ENCODE results near the gene FFAR1. TPM values are rescaled to one million over a fixed set of nuclear protein-coding genes. Genes with fewer than 3 reads are reported as not detected.

FFAR1 gene
- total and polyA plus RNA-seq, 4 donors = 0.06 to 0.83 (median 0.70) TPM; not detected in 1

- Histone ChIP-seq H3K4me1 (ENCODE audit: control insufficient read depth, insufficient read depth, low read length) (no peaks in the 10 kb centered on the region), H3K4me3 (ENCODE audit: low read depth, low read length) (no peak overlapping the region), H3K36me3 (ENCODE audit: control insufficient read depth, insufficient read depth, low read length) (no peaks in the 10 kb centered on the region), H3K27me3 (ENCODE audit: control insufficient read depth, insufficient read depth, low read length) (no peaks in the 10 kb centered on the region), H3K9me3 (ENCODE audit: control insufficient read depth, insufficient read depth, low read length) (no peaks in the 10 kb centered on the region), H3K27ac (ENCODE audit: low read depth, low read length) (no peak overlapping the region)
- peak in 1 of 6 donors; percentile 0 for DNase-seq (ENCODE audit: low read depth in 4 of 6, low spot score in 6 of 6)
- 67% methylated on average over 16 of the region's 18 CpGs for WGBS (ENCODE audit: insufficient coverage)
Measured at GRCh38 chr19:35348911-35349611, 1.4 kb downstream of the FFAR1 start.

DNA sequence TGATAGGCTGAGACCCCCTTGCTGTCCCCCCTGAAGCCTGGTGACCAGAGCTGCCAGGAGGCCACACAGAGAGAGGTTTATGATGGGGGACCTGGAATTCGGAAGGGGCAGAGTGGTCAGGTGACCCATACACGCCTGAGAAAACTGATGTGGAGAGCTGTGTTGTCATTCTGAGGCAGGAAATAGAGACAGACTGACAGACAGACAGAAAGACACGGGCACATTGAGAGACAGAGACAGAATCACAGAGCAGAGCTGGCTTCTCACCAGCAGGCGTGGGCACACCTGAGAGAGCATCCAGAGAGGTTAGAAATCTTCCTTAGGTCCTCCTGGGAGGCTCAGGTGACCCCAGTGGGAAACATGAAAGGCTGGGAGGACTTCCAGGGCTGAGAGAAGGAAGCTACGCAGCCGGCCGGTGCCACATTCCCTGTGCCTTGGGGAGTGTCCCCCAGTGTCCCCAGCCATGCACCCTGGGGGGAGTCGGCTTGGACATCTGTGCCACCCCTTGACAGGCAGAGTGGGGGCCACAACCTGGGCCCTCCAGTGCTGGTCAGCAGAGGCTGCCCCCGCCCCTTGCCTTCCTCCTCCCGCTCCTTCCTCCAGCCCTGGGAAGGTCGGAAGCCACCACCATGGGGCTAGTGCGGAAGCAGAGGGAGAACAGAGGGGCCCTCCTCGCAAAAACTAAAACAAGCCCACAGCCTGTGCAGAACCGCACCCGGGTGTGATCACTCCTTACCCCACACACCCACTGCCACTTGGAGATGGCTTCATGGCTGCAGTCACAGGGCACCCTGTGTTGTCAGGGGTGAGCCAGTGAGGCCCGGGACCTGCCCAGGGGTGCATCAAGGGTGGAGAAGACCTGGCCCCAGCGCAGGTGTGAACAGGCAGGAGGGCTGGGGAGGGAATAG lies 2.2 kb downstream of the FFAR1 start:
- H3K36me3 ChIP-seq (ENCODE audit: control insufficient read depth, insufficient read depth, low read length) = no peaks in the 10 kb centered on the region
- no peaks in the 10 kb centered on the region for H3K4me1 ChIP-seq (ENCODE audit: control insufficient read depth, insufficient read depth, low read length)
- H3K4me3 ChIP-seq (ENCODE audit: low read depth, low read length) = no peak overlapping the region
- H3K27ac ChIP-seq (ENCODE audit: low read depth, low read length) = no peak overlapping the region
- peak in 1 of 6 donors; percentile 0 for DNase-seq (ENCODE audit: low read depth in 4 of 6, low spot score in 6 of 6)
- no peaks in the 10 kb centered on the region for H3K27me3 ChIP-seq (ENCODE audit: control insufficient read depth, insufficient read depth, low read length)
- 79% methylated on average over 13 of the region's 17 CpGs for WGBS (ENCODE audit: insufficient coverage)
- no peaks in the 10 kb centered on the region for H3K9me3 ChIP-seq (ENCODE audit: control insufficient read depth, insufficient read depth, low read length)

DNA sequence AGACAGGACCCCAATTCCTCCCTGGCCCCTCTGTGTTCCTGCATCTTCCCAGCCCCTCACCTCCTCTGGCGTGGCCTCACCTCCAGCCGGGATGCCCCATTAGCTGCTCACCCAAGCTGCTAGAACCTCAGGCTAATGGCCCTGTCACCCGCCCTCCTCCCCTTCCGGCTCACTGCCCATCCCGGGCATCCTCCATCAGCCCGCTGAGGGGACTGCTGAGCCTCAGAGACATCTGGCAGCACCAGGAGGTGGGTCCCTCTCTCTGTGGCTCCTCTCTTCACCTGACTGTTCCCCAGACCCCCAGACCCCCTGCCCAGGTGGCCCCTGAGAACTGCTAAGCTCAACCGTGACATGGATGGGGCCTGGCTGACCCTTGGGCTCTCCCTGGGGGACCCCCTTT lies 2.9 kb downstream of the FFAR1 start:
- no peaks in the 10 kb centered on the region for H3K4me1 ChIP-seq (ENCODE audit: control insufficient read depth, insufficient read depth, low read length)
- H3K9me3 ChIP-seq (ENCODE audit: control insufficient read depth, insufficient read depth, low read length) = no peaks in the 10 kb centered on the region
- peak in 1 of 6 donors; percentile 0 for DNase-seq (ENCODE audit: low read depth in 4 of 6, low spot score in 6 of 6)
- H3K27me3 ChIP-seq (ENCODE audit: control insufficient read depth, insufficient read depth, low read length) = no peaks in the 10 kb centered on the region
- H3K36me3 ChIP-seq (ENCODE audit: control insufficient read depth, insufficient read depth, low read length) = no peaks in the 10 kb centered on the region
- H3K27ac ChIP-seq (ENCODE audit: low read depth, low read length) = no peak overlapping the region
- WGBS (ENCODE audit: insufficient coverage) = 65% methylated on average over 6 of the region's 7 CpGs
- no peak overlapping the region for H3K4me3 ChIP-seq (ENCODE audit: low read depth, low read length)

DNA sequence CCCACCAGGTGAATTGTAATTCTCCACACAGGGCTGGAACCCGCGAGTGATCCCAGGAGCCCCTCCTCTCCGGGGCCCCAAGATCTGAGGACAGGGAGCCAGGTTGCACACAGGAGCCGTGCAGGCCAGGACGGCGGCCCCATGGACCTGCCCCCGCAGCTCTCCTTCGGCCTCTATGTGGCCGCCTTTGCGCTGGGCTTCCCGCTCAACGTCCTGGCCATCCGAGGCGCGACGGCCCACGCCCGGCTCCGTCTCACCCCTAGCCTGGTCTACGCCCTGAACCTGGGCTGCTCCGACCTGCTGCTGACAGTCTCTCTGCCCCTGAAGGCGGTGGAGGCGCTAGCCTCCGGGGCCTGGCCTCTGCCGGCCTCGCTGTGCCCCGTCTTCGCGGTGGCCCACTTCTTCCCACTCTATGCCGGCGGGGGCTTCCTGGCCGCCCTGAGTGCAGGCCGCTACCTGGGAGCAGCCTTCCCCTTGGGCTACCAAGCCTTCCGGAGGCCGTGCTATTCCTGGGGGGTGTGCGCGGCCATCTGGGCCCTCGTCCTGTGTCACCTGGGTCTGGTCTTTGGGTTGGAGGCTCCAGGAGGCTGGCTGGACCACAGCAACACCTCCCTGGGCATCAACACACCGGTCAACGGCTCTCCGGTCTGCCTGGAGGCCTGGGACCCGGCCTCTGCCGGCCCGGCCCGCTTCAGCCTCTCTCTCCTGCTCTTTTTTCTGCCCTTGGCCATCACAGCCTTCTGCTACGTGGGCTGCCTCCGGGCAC lies 3.9 kb downstream of the FFAR1 start:
- Histone ChIP-seq H3K27ac (ENCODE audit: low read depth, low read length) (no peak overlapping the region), H3K27me3 (ENCODE audit: control insufficient read depth, insufficient read depth, low read length) (no peaks in the 10 kb centered on the region), H3K4me1 (ENCODE audit: control insufficient read depth, insufficient read depth, low read length) (no peaks in the 10 kb centered on the region), H3K4me3 (ENCODE audit: low read depth, low read length) (no peak overlapping the region), H3K36me3 (ENCODE audit: control insufficient read depth, insufficient read depth, low read length) (no peaks in the 10 kb centered on the region), H3K9me3 (ENCODE audit: control insufficient read depth, insufficient read depth, low read length) (no peaks in the 10 kb centered on the region)
- no peak for DNase-seq (ENCODE audit: low read depth in 4 of 6, low spot score in 6 of 6)
- 91% methylated on average over 46 of the region's 47 CpGs for WGBS (ENCODE audit: insufficient coverage)

GRCh38 chr19:35352177-35352447 lies 4.4 kb downstream of the FFAR1 start:
- Histone ChIP-seq H3K4me3 (ENCODE audit: low read depth, low read length) (no peak overlapping the region), H3K4me1 (ENCODE audit: control insufficient read depth, insufficient read depth, low read length) (no peaks in the 10 kb centered on the region), H3K27ac (ENCODE audit: low read depth, low read length) (no peak overlapping the region), H3K36me3 (ENCODE audit: control insufficient read depth, insufficient read depth, low read length) (no peaks in the 10 kb centered on the region), H3K27me3 (ENCODE audit: control insufficient read depth, insufficient read depth, low read length) (no peaks in the 10 kb centered on the region), H3K9me3 (ENCODE audit: control insufficient read depth, insufficient read depth, low read length) (no peaks in the 10 kb centered on the region)
- 84% methylated on average over 18 of the region's 18 CpGs for WGBS (ENCODE audit: insufficient coverage)
- DNase-seq (ENCODE audit: low read depth in 4 of 6, low spot score in 6 of 6) = peak in 1 of 6 donors; percentile 0

DNA sequence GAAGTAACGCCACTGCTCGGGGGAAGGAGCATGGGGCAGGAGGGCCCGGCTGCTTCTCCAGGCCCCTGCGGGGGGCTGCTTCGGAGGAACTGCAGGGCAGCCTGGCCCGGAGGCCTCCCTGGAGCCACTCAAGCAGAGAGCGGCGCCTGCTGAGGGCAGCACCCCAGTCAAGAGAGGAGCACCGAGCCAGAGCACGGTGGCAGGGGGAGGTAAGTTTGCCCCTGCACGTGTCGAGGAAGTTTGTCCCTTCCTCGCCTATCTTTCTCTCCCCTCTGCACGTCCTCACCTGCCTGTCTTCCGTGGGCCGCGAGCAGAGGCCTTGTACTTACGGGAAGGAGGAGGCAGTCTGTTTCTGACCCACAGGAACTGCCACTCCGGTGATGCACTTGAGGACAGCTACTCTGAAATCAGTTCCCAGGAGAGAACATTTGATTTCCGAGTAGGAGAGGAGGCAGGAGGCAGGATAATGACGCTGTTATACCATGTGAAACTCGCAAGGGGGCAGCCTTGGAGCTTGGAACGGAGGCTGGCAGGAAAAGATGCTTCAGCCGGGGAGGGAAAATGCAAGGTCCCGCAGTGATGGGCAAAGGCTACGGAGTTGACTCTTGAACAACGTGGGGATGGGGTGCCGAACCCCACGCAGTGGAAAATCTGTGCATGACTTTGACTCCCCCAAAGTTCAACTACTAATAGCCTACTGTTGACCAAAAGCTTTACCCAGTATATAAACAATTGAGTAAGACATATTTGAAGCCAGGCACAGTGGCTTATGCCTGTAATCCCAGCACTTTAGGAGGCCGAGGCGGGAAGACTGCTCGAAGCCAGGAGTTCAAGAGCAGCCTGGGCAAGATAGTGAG lies 5.0 kb downstream of the FFAR1 start:
- H3K4me1 ChIP-seq (ENCODE audit: control insufficient read depth, insufficient read depth, low read length) = no peaks in the 10 kb centered on the region
- DNase-seq (ENCODE audit: low read depth in 4 of 6, low spot score in 6 of 6) = peak; percentile 38 to 94 (median 60)
- WGBS (ENCODE audit: insufficient coverage) = 23% methylated on average over 18 of the region's 32 CpGs
- no peak overlapping the region for H3K27ac ChIP-seq (ENCODE audit: low read depth, low read length)
- no peaks in the 10 kb centered on the region for H3K27me3 ChIP-seq (ENCODE audit: control insufficient read depth, insufficient read depth, low read length)
- H3K36me3 ChIP-seq (ENCODE audit: control insufficient read depth, insufficient read depth, low read length) = no peaks in the 10 kb centered on the region
- no peaks in the 10 kb centered on the region for H3K9me3 ChIP-seq (ENCODE audit: control insufficient read depth, insufficient read depth, low read length)
- no peak overlapping the region for H3K4me3 ChIP-seq (ENCODE audit: low read depth, low read length)

DNA sequence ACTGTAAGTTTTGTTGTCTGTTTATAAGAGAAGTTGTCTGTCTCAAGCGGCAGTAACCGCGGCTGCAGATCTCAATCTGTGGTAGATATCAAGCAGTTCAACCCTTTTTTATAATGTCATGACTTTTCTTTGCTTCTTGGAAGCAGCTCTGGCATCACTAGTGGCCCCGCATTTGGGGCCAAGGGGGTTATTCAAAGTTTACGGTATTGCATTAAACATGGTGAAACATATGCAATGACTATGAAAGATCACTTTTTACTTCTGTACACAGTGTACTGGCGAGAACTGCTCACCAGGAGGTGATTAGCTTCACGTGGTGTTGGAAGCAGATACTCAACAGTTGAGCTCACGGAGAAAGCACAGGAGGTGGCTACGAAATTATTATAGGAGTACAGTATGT lies 5.9 kb downstream of the FFAR1 start:
- 51% methylated on average over 4 of the region's 9 CpGs for WGBS (ENCODE audit: insufficient coverage)
- H3K4me1 ChIP-seq (ENCODE audit: control insufficient read depth, insufficient read depth, low read length) = no peaks in the 10 kb centered on the region
- no peak overlapping the region for H3K27ac ChIP-seq (ENCODE audit: low read depth, low read length)
- peak in 1 of 6 donors; percentile 0 for DNase-seq (ENCODE audit: low read depth in 4 of 6, low spot score in 6 of 6)
- no peaks in the 10 kb centered on the region for H3K36me3 ChIP-seq (ENCODE audit: control insufficient read depth, insufficient read depth, low read length)
- no peak overlapping the region for H3K4me3 ChIP-seq (ENCODE audit: low read depth, low read length)
- no peaks in the 10 kb centered on the region for H3K27me3 ChIP-seq (ENCODE audit: control insufficient read depth, insufficient read depth, low read length)
- no peaks in the 10 kb centered on the region for H3K9me3 ChIP-seq (ENCODE audit: control insufficient read depth, insufficient read depth, low read length)

DNA sequence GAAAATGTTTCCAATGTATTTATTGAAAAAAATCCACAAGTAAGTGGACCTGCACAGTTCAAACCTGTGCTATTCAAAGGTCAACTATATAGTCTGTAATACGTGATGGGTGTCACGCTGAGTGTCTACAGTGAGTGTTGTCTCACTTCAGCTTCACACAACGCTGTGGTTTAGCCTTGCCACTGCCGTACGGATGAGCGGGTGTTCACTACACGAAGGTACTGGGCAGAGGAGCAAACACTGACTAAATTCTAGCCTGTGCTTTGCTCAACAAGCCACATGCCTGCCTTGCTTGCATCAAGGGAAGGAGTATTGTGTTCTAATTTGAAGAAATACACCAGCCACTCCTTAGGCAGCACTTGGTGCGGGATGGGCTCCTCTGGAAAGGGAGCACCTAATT lies 7.2 kb downstream of the FFAR1 start:
- Histone ChIP-seq H3K4me3 (ENCODE audit: low read depth, low read length) (no peak overlapping the region), H3K9me3 (ENCODE audit: control insufficient read depth, insufficient read depth, low read length) (no peaks in the 10 kb centered on the region), H3K27ac (ENCODE audit: low read depth, low read length) (no peak overlapping the region), H3K4me1 (ENCODE audit: control insufficient read depth, insufficient read depth, low read length) (no peaks in the 10 kb centered on the region), H3K36me3 (ENCODE audit: control insufficient read depth, insufficient read depth, low read length) (no peaks in the 10 kb centered on the region), H3K27me3 (ENCODE audit: control insufficient read depth, insufficient read depth, low read length) (no peaks in the 10 kb centered on the region)
- WGBS (ENCODE audit: insufficient coverage) = 93% methylated on average over 7 of the region's 8 CpGs
- DNase-seq (ENCODE audit: low read depth in 4 of 6, low spot score in 6 of 6) = peak in 1 of 6 donors; percentile 0
